IPS DF 6.9 (cell line): ENCODE measurements around the gene SLC48A1.

ENCODE experiments used
- DNase-seq: peaks from one replicate; pipeline ENCODE4 v3.0.0-alpha.2; 2013; ENCODE audit warnings: low read depth, low spot score
- H3K27ac ChIP-seq: one replicate; pipeline ENCODE4 v1.5.1; 2013; ENCODE audit warnings: low read length, control low read depth
- H3K27me3 ChIP-seq: 2 replicates; pipeline ENCODE4 v1.6.1; 2013; ENCODE audit warnings: mild to moderate bottlenecking, low read length; ENCODE audit not compliant: control insufficient read depth, insufficient read depth
- H3K36me3 ChIP-seq: 2 replicates; pipeline ENCODE4 v1.6.1; 2013; ENCODE audit warnings: low read length; ENCODE audit not compliant: control insufficient read depth, insufficient read depth
- H3K4me1 ChIP-seq: 2 replicates; pipeline ENCODE4 v1.6.1; 2013; ENCODE audit warnings: low read length; ENCODE audit not compliant: control insufficient read depth, insufficient read depth
- H3K4me3 ChIP-seq: 2 replicates; pipeline ENCODE4 v1.5.1; 2013; ENCODE audit warnings: mild to moderate bottlenecking, low read length
- H3K9me3 ChIP-seq: 2 replicates; pipeline ENCODE4 v1.6.1; 2013; ENCODE audit warnings: low read length, inconsistent platforms; ENCODE audit not compliant: control insufficient read depth, insufficient read depth
- WGBS: extraction: QIAGEN DNeasy Blood & Tissue Kit; methylation state at CpG from one replicate; pipeline ENCODE4 v1.1.7; 2013; ENCODE audit warnings: mixed read lengths, missing lambda C conversion rate; ENCODE audit not compliant: insufficient read length, insufficient coverage; 5-methylcytosine and 5-hydroxymethylcytosine counted together

The SLC48A1 gene

DNA sequence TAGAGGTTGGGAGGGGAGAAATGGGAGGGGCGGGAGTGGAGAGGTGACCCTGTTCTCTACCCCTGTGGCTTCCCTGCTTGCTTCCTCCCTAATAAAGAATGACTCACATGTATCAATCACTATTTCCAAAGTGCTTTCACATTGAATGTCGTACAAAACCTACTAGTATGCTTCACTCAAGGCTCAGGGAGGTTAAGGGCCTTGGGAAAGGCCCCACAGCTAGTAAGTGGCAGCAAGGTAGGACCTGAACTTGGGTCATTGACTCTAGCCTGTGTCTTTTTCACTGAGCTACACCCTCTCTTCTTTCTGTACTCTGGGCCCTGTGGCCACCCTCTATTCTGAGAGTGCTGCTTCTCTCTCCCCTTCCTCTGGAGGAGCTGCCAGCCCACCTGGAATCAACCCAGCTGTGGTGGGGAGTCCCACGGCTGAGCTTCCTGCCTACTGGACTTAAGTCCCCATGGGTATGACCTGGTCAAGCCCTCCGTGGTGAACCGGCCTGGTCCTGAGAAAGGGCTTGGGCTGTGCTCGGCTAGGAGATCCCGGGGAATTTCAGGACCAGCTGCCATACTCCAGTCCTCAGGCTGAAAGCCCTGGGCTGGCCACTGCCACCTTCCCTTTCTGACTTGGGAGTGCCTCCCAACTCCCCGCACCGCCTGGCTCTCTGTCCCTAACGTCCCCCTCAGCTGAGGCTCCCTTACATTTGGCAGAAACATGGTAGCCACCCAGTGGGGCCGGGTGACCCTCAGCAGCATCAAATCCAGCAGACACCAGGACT, 13.0 kb downstream of the SLC48A1 start:
- H3K4me3 ChIP-seq: no peak overlapping the region; the same call in 1 of the 2 replicates
- H3K27me3 ChIP-seq: no peaks in the 10 kb centered on the region
- no peak overlapping the region for H3K27ac ChIP-seq
- no peak for DNase-seq
- H3K9me3 ChIP-seq: no peaks in the 10 kb centered on the region
- H3K4me1 ChIP-seq: no peaks in the 10 kb centered on the region
- WGBS: no CpG with 5 or more reads among the region's 11 CpGs
- peaks cover 58% of the 10 kb centered on the region for H3K36me3 ChIP-seq

DNA sequence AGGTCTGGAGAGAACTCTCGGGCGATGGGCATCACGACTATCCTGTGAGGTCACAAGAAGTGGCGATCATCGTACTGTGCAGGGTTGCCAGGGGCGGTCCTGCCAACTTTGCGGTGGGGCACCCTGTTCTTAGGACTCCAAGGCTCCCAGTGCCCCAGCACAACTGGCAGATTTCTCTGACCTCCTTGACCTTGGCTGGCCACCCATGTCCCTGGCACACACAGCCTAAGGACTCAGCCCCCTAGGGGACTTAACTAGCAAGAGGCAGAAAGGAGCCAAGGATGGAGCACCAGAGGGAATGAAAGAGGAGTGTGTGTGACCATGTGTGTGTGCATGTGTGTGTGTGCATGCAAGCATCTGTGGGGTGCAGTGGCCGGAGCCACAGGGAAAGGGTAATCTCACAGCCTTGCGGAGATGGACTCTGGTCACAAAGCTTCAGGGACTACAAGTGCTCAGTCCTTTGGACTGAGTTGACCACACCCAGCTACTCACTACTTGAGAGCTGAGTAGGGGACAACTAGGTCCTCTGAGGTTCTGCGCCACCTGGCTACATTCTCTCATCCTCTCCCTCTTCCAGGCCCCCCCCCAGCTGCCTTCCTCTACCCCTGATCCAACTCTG, 13.7 kb downstream of the SLC48A1 start:
- Histone ChIP-seq H3K27ac (no peak overlapping the region), H3K27me3 (no peaks in the 10 kb centered on the region), H3K36me3 (peaks cover 64% of the 10 kb centered on the region), H3K4me1 (no peaks in the 10 kb centered on the region), H3K9me3 (no peaks in the 10 kb centered on the region), H3K4me3 (no peak overlapping the region; the same call in 1 of the 2 replicates)
- no CpG with 5 or more reads among the region's 10 CpGs for WGBS
- DNase-seq: no peak

GRCh38 chr12:47787596-47788319, 14.7 kb downstream of the SLC48A1 start:
- Histone ChIP-seq H3K36me3 (peaks cover 64% of the 10 kb centered on the region), H3K4me3 (no peak overlapping the region), H3K27ac (no peak overlapping the region), H3K4me1 (no peaks in the 10 kb centered on the region), H3K9me3 (no peaks in the 10 kb centered on the region), H3K27me3 (no peaks in the 10 kb centered on the region)
- DNase-seq: no peak
- no CpG with 5 or more reads among the region's 14 CpGs for WGBS

GRCh38 chr12:47789141-47789540, 16.1 kb downstream of the SLC48A1 start:
- WGBS: no CpG with 5 or more reads among the region's 5 CpGs

GRCh38 chr12:47789712-47790489, 16.9 kb downstream of the SLC48A1 start:
- no peak for DNase-seq
- no peaks in the 10 kb centered on the region for H3K27me3 ChIP-seq
- H3K36me3 ChIP-seq: peaks cover 69% of the 10 kb centered on the region
- H3K27ac ChIP-seq: no peak overlapping the region
- H3K4me3 ChIP-seq: no peak overlapping the region
- H3K9me3 ChIP-seq: no peaks in the 10 kb centered on the region
- no CpG with 5 or more reads among the region's 22 CpGs for WGBS
- no peaks in the 10 kb centered on the region for H3K4me1 ChIP-seq

More at GRCh38 chr12:47789141-47789540, 16.1 kb downstream of the SLC48A1 start:
- Histone ChIP-seq H3K4me1 (no peaks in the 10 kb centered on the region), H3K9me3 (no peaks in the 10 kb centered on the region), H3K27me3 (no peaks in the 10 kb centered on the region), H3K36me3 (peaks cover 67% of the 10 kb centered on the region), H3K4me3 (no peak overlapping the region), H3K27ac (no peak overlapping the region)
- no peak for DNase-seq

DNA sequence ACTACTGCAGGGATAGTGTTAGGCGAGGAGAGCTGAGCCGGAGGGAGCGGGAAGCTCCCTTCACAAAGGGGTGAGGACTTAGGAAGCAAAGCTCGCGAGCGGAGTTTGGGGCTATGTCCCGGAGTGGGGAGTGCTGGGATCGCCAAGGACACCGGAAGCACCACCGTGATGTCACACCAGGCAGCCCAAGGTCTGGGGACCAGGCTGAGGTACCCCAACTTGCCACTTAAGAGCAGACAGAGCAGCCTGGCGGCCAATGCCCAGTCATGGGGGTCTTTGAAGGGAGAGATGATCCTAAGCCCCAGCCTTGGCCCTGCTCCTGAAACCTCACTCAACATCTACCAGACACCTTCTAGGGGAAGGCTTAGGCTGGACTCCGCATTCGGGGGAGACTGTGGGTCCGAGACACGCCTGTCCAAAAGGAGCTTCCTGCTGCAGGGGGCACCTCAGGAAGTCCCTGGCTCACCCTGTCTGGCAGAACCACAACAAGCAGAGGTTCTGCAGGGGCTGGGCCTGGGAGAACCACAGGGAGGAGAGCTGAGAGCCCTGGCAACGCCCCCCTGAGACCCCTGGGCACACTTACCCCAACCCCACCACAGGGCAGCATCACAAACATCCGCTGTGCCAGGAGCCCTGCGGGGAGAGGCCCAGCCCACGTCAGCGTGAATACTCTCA, 17.8 kb downstream of the SLC48A1 start:
- DNase-seq: no peak

DNA sequence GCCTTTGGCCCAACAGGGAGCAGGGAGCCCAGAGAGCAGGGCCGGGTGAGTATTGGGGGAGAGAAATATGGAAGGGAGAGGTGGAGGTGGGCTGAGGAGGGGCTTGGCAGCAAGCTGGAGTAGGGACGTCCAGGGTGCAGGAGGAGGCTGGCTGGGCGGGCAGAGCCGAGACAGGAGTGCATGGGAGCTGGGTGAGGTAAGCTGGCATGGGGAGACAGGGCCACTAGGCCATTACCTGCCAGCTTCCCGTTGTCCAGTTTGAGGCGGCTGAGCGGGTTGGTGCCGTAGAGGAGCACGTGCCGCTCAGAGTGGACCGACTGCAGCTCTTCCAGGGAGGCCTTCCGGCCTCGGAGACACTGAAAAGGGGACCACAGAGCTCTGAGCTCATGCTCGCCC, 18.3 kb downstream of the SLC48A1 start:
- no CpG with 5 or more reads among the region's 14 CpGs for WGBS
- Histone ChIP-seq H3K27me3 (no peaks in the 10 kb centered on the region), H3K27ac (no peak overlapping the region), H3K36me3 (peaks cover 64% of the 10 kb centered on the region), H3K9me3 (no peaks in the 10 kb centered on the region), H3K4me1 (no peaks in the 10 kb centered on the region), H3K4me3 (no peak overlapping the region)
- no peak for DNase-seq

More for the DNA sequence above, 17.8 kb downstream of the SLC48A1 start:
- WGBS: no CpG with 5 or more reads among the region's 20 CpGs
- Histone ChIP-seq H3K4me3 (no peak overlapping the region), H3K27ac (no peak overlapping the region), H3K4me1 (no peaks in the 10 kb centered on the region), H3K27me3 (no peaks in the 10 kb centered on the region), H3K36me3 (peaks cover 66% of the 10 kb centered on the region), H3K9me3 (no peaks in the 10 kb centered on the region)

DNA sequence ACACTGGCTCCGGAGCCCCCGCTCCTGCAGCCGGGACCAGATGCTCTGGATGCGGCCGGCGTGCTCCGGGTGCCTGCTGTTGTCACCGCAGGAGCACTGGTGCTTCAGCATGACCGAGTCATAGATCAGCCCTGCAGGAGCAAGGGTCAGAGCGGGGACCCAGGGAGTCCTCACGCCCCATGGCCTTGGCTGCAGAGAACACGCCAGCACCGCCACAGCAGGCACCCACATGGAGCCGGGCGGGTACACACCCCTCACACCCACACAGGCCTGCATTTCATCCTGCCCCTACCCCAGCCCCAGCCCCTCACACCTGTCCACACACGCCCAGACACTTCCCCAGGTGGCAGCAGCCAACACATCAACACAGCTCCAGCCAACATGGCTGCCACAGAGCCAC, 18.8 kb downstream of the SLC48A1 start:
- WGBS: no CpG with 5 or more reads among the region's 16 CpGs
- H3K27me3 ChIP-seq: no peaks in the 10 kb centered on the region
- DNase-seq: no peak
- H3K4me3 ChIP-seq: no peak overlapping the region
- H3K4me1 ChIP-seq: no peaks in the 10 kb centered on the region
- H3K9me3 ChIP-seq: no peaks in the 10 kb centered on the region
- no peak overlapping the region for H3K27ac ChIP-seq
- H3K36me3 ChIP-seq: peaks cover 62% of the 10 kb centered on the region

- no peak for DNase-seq
- H3K4me1 ChIP-seq: 0 out of 2 replicates have a peak, but pooled peaks cover 2% of the 10 kb centered on the region
- no peaks in the 10 kb centered on the region for H3K27me3 ChIP-seq
- H3K4me3 ChIP-seq: no peak overlapping the region
- no CpG with 5 or more reads among the region's 15 CpGs for WGBS
- H3K27ac ChIP-seq: no peak overlapping the region
- no peaks in the 10 kb centered on the region for H3K9me3 ChIP-seq
- peaks cover 56% of the 10 kb centered on the region for H3K36me3 ChIP-seq
Observed at GRCh38 chr12:47793015-47793681, 20.1 kb downstream of the SLC48A1 start.
